HG03045 (cell line): ENCODE data around the gene BMP2.
A peak's percentile ranks its signal among the peaks of the same experiment; 100 is the strongest.

Experiments used
- ATAC-seq: cut with Tn5 transposase; IDR thresholded peaks from one replicate; pipeline ENCODE4 v1.9.1; 2021; ENCODE audit warnings: mild to moderate bottlenecking, moderate library complexity; ENCODE audit not compliant: unreplicated experiment

The BMP2 gene

DNA sequence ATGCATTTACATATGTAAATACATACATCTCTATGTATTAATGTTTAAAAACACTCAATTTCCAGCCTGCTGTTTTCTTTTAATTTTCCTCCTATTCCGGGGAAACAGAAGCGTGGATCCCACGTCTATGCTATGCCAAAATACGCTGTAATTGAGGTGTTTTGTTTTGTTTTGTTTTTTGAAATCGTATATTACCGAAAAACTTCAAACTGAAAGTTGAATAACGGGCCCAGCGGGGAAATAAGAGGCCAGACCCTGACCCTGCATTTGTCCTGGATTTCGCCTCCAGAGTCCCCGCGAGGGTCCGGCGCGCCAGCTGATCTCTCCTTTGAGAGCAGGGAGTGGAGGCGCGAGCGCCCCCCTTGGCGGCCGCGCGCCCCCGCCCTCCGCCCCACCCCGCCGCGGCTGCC, 355 bp upstream of the BMP2 start:
- ATAC-seq = no peak

DNA sequence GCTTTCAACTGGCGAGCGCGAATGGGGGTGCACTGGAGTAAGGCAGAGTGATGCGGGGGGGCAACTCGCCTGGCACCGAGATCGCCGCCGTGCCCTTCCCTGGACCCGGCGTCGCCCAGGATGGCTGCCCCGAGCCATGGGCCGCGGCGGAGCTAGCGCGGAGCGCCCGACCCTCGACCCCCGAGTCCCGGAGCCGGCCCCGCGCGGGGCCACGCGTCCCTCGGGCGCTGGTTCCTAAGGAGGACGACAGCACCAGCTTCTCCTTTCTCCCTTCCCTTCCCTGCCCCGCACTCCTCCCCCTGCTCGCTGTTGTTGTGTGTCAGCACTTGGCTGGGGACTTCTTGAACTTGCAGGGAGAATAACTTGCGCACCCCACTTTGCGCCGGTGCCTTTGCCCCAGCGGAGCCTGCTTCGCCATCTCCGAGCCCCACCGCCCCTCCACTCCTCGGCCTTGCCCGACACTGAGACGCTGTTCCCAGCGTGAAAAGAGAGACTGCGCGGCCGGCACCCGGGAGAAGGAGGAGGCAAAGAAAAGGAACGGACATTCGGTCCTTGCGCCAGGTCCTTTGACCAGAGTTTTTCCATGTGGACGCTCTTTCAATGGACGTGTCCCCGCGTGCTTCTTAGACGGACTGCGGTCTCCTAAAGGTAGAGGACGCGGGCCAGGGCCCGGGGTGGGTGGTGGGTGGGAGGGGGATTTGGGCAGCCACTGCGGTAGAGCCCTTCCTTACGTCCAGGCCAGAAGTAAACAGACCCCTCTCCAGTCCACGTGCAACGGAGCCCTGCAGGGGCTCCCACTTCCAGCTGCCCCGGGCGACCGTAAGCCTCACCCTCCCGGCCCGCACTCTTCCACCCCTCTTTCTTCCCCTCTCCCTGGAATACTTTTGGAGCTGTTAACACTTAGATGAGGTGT, 998 bp downstream of the BMP2 start:
- peak; percentile 4 for ATAC-seq

DNA sequence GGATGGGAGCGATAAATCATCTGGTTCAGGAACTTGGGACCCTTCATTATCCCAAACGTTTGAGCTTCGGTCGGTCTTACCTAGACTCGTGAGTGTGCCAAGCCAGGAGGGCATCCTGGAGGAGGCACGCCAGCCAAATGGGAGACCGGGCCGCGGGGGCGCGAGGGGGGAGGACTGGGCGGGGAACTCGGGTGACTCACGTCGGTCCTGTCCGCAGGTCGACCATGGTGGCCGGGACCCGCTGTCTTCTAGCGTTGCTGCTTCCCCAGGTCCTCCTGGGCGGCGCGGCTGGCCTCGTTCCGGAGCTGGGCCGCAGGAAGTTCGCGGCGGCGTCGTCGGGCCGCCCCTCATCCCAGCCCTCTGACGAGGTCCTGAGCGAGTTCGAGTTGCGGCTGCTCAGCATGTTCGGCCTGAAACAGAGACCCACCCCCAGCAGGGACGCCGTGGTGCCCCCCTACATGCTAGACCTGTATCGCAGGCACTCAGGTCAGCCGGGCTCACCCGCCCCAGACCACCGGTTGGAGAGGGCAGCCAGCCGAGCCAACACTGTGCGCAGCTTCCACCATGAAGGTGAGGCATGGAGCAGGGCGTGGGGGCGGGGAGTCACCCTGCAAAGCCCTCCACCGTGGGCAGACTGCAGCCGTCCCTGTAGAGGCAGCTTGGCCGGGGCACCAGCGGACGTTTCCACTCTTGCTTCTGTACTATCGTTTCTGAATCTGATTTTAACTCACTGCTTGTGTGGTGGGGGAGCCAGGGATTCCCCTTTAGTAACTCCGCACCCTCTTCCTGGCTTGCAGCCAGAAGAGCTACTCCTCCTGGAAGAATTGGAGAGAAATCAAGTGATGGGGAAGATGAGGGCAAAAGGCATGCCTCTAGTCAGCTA, 2.7 kb downstream of the BMP2 start:
- no peak for ATAC-seq

DNA sequence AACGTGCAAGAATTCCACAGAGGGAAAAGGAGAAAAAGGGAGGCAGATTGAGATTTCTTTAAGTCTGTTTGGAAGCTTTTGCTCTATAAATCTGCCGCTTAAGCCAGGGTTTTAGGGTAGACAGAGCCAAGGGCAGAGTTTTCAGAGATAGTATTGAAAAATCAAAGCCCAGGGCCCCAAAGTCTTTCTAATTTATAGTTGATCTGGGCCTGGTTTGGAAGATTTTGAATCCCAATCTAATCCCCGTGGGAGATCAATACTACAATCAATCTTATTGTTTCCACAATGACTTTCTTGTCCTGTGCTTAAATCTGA, 3.3 kb downstream of the BMP2 start:
- ATAC-seq = no peak

DNA sequence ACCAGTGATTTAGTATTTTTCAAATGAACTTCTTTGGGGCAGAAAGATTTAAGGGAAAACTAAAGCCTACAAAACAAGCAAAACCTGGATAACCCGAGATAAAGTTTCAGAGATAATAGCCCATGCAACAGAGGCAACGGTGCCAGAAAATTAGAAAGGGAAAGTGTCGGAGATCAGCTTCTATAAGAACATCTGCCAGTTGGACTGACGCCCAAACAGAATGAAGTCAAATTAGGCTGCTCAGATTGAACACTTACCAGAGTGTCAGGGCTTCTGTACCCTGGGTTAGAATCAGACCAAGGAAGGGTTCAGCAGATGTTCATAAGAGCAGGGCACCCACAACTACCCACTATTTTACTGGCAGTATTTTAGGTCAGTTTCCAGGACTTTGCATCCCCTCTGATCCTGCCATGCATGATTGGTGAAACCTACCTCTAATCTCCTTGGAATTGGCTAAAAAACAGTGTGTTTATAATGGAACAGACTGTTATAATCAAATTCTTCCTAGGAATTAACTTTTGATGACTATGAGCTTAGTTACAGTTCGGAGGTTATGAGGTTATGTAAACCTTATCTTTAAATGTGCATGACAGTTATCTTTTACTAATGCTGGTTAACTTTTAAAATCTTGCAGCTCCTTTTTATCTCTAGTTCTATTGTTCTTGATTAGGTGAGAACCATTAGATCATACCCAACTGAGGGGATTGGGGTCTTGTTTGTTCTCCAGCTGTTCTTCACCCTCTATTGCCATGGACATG, 13.1 kb downstream of the BMP2 start:
- no peak for ATAC-seq

DNA sequence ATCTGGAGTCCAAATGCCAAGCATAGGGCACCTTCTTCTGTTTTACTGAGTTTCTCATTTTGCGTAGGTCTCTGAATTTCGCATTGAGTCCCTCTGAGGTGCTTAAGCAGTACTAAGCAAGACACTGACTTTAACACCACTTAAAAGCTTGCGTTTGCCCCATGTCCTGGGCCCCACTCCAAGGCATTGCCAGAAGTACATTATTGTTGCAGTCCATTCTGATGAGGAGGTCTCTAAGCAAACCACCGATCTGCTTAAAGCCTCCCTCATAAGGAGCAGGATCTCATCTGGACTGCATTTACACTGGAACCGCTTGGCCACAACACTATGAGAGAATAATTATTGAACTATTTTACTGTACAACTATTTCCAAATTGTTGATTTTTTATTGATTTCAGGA, 16.3 kb downstream of the BMP2 start:
- ATAC-seq = no peak

DNA sequence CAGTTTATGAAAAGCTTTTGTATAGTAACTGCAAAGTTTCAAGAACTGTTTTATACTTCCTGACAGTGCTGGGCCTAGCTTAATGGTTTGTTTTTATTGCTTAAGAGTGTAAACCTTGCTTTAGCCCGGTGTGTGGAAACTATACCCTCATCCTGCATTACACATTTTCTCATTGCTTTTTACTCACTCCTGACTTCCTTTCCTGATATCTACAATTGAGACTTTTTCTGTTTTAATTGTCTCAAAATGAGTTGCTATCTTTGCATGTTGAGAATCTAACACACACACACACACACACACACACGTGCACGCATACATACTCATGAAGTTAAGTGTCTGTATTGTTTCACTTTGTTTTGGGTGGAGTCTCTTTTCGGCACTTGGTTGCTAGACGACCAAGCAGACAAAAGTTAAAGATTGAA, 16.7 kb downstream of the BMP2 start:
- no peak for ATAC-seq

DNA sequence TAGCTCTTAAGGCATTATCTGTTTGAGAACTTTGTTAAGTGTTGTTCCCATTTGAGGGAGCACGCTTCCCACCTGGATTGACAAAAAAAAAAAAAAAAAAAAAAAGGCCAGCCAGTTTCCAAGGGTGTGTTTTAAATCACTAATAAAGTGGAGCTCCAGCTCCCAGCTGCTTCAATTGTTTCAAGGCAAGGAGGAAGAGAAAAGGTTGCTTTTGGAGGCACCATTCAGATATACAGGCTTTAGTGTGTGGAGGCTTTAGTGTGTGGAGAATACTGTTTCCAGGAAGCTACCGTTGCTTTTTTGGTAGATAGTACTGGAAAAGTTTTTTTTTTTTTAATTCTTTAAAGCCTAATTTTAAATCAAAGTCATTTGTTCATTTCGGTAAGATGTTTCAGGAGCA, 17.3 kb downstream of the BMP2 start:
- ATAC-seq = no peak

DNA sequence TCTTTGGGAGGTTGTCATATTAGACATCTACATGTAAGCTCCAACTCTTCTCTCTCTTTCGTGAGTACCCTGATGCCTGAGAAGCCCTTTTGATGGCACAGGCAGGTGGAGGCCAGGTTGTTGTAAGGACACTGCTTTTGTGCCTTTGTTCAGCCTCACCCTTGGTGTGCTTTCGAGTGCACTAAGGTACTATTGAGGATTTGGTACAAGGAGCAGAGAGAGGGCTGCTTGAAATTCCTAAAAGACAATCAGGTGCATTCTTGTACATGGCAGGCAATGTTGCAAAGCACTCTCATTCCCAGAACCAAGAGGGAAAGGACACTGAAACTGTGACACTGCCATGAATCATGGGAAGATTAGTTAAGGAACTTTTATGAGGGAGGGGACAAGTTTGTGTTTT, 19.1 kb downstream of the BMP2 start:
- ATAC-seq = no peak

DNA sequence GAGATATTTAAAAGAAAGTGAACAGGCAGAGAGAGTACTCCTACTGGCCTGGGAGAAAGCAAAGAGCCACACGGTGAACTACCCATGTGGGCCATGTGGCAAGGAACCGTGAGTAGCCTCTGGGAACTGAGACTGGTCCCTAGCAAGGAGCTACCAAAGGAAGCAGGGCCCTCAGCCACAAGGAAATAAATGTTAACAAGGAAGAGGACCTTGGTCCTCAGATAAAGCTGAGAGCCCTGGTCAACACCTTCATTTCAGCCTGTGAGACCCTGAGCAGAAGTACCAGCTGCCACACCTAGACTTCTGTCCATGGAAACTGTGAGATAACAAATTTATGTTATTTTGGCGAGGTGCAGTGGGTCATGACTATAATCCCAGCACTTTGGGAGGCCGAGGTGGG, 25.3 kb downstream of the BMP2 start:
- ATAC-seq = no peak

DNA sequence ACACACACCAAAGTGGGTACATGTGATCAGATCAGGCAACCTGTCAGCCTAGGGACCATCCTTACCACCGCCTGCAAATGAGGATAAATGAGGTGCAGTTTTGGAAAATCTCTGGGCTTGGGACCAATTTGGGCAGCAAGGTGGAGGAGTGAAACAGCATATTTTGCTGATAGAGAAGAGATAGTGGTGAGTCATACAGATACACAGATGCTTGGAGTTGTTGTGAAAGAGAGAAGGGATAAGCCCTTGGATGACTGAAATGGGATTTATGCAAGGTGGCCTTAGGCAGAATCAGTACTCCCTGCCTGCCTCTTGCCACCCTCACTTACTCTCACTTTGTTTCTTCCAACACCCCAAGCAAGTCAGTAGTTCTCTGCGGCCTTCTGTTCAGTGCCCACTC, 34.7 kb downstream of the BMP2 start:
- ATAC-seq = no peak

DNA sequence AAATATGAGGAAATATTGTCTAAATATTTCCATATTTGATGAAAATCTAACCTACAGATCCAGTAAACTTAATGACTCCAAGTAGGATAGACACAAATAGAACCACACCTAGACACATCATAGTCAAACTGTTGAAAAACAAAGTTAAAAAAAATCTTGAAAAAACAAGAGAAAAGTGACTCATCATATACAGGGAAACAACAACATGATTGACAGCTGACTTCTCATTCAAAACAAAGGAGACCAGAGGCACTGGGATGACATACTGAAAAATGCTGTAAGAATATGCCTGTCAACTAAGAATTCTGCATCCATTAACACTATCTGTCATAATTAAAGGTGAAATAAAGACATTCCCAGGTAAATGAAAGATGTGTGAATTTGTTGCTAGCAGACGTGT, 38.8 kb downstream of the BMP2 start:
- no peak for ATAC-seq

DNA sequence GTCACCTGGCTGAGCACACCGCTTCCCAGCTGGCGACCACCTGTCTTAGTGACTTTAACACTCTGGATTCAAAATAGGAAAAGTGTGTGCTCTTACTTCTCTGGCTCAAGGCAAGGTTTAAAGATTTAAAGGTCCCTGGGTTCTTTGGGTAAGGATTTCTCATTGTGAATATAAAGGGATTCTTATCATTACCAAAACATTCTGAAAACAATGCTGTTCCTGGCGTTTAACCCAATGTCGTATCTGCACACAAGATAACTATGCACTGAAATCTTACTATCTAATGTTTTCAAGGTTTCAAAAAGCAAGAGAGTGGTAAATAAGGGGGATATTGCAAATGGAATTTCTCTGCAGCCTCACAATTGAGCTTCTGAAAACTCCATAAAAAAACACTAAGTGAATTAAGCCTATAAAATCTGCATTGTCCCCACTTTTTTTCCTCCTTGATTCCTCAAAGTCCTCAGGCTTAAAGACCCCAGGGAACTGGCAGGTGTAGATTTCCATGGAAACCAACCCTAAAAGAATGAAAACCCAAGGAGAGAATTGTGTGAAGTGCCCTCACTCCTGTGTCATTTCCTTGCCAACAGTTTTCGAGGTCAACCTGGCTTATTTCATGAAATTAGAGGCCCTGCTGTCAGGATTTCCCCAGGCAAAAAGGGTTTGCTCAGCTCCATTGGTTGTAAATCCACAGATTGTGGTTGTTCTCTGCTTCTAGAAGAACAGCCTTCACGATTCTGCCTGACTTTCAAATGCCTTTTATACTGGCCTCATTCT, 44.0 kb downstream of the BMP2 start:
- ATAC-seq = no peak

DNA sequence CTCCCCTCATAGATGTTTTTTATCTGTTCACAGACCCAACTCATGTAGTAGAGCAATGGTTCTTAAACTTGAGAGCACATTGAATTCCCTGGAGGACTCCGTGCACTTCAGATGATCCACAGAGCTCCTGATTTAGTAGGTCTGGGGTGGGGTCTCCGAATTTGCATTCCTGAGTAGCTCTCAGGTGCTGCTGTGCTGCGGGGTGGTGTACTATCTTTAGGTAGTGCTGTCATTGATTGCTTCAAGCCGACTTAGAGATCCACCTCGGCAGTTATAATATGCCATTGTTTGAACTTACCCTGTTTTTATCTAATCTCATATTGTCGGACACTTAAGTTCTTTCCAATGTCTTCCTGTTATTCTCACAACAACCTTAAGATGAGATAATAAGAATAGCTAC, 45.0 kb downstream of the BMP2 start:
- no peak for ATAC-seq

DNA sequence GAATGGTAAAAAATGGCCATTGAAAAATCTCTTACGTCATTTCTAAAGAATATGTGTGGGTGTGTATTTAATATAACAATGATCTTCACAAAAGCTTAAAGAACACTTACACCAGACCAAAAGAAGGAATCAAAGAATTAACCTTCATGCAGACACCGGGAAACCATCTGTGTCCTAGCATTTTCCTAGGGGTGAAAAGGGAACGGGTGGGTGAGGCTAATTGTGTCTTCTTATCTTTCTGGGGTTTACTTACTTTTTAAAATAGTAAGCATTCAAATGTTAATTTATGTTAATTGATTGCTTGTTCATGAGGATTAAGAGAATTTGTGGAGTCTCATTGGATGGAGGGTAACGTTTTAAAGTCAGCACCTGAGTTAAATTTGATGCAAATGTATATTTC, 47.5 kb downstream of the BMP2 start:
- no peak for ATAC-seq

DNA sequence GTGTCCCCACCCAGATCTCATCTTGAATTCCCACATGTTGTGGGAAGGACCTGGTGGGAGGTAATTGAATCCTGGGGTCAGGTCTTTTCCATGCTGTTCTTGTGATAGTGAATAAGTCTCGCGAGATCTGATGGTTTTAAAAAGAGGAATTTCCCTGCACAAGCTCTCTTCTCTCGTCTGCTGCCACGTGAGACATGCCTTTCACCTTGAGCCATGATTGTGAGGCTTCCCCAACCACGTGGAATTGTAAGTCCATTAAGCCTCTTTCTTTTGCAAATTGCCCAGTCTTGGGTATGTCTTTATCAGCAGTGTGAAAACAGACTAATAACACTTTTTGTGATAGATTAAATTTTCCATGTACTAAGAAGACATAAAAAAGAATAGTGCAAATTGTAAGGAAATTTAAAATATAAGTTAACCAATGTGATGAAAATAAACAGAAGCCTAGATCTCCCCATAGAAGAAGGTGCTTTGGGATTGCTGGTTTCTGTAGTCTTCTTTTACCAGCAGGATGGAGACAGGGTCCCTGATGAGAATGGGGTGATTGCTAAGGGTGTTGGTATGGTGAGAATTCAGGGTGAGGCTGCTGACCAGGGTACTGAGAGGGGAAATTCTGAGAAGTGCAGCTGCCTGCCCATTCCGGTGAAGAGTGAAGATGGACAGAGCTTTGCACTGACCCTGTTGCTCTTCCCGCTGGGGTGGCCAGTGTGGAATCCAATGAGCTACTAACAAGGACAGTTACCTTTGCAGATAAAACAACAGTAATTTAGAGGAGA, 50.7 kb downstream of the BMP2 start:
- no peak for ATAC-seq

DNA sequence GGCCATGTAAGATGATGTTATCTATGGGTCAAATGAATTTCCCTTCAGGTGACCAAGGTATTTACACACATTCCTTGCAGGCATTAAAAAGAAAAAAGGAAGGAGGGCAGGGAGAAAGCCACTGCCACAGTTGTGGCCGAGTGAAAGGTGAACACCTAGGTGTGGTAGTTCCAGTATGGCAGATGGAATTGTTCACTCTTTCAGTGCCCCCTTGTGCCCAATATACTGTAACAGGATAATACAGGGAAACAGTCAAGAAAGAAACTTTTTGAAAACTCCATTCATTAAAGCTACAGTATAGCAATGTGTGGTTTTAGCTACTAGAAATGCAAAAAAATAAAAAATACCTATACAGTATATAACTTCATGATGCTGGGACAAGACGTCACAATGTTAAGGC, 52.1 kb downstream of the BMP2 start:
- ATAC-seq = no peak

DNA sequence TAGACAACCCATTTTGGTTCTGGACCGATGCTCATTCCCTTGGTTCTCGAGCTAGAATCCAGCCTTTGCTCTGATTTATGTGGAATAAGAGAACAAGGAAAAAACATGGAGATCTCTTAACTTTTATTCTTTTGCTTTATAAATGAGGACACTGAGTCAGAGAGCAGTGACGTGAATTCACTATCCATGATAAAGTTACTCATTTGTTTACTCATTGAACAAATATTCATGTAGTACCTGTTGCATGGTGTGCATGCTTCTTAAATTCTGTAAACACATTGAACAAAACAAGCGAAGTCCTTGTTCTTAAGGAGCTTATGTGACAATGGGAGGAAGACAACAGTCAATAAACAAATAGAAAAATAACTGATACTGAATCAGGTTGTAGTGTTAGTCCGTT, 56.9 kb downstream of the BMP2 start:
- no peak for ATAC-seq

DNA sequence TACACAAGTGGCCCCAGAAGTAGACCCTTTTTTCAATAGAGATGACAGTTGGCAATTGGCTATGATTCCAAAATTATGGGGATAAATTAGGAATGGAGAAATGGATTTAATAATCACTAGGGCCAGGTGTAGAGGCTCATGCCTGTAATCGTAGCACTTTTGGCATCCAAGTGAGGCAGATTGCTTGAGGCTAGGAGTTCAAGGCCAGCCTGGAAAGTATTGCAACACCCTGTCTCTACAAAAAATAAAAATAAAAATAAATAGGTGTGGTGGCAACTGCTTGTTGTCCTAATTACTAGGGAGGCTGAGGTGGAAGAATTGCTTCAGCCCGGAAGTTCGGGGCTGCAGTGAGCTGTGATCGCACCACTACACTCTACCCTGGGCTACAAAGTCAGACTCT, 60.0 kb downstream of the BMP2 start:
- ATAC-seq = no peak
